GM23248 (cell line): ENCODE data around the gene TIRAP. TPM values are rescaled to one million over a fixed set of nuclear protein-coding genes. Genes with fewer than 3 reads are reported as not detected.
"Not testable (repeated sequence)": the region's sequence is repeated elsewhere in the genome, so short reads cannot be mapped to it uniquely, and the experiment has no call there.

ENCODE experiments used
- DNase-seq: peaks from one replicate; pipeline ENCODE4 v3.0.0-alpha.2; 2015
- H2AFZ ChIP-seq: fragments of 200-600 bp; sonication (generic); 2 replicates; pipeline ENCODE4 v1.6.1; 2016; ENCODE audit warnings: antibody characterized with exemption
- H3F3A ChIP-seq: fragments of 200-600 bp; sonication (generic); 2 replicates; pipeline ENCODE4 v1.6.1; 2016; ENCODE audit warnings: mild to moderate bottlenecking, antibody characterized with exemption, mixed run types; ENCODE audit not compliant: insufficient read depth
- H3K27ac ChIP-seq: fragments of 200-600 bp; sonication (generic); 2 replicates; pipeline ENCODE4 v1.5.1; 2016; ENCODE audit warnings: mild to moderate bottlenecking
- H3K27me3 ChIP-seq: fragments of 200-600 bp; sonication (generic); replicated peaks from 2 replicates; pipeline ENCODE4 v1.6.1; 2016; ENCODE audit warnings: mild to moderate bottlenecking; ENCODE audit not compliant: insufficient read depth
- H3K36me3 ChIP-seq: fragments of 200-600 bp; sonication (generic); 2 replicates; pipeline ENCODE4 v1.6.1; 2016; ENCODE audit warnings: low read depth, mild to moderate bottlenecking
- H3K4me1 ChIP-seq: fragments of 200-600 bp; sonication (generic); 2 replicates; pipeline ENCODE4 v1.6.1; 2016; ENCODE audit warnings: mild to moderate bottlenecking; ENCODE audit not compliant: insufficient read depth
- H3K4me2 ChIP-seq: fragments of 200-600 bp; sonication (generic); one replicate; pipeline ENCODE4 v1.6.1; 2016; ENCODE audit warnings: mild to moderate bottlenecking; ENCODE audit not compliant: unreplicated experiment
- H3K4me3 ChIP-seq: fragments of 200-600 bp; sonication (generic); 2 replicates; pipeline ENCODE4 v1.5.1; 2016; ENCODE audit warnings: mild to moderate bottlenecking
- H3K79me2 ChIP-seq: fragments of 200-600 bp; sonication (generic); 2 replicates; pipeline ENCODE4 v1.6.1; 2016; ENCODE audit warnings: mild to moderate bottlenecking; ENCODE audit not compliant: insufficient read depth
- H3K9ac ChIP-seq: fragments of 200-600 bp; sonication (generic); 2 replicates; pipeline ENCODE4 v1.6.1; 2016; ENCODE audit warnings: mild to moderate bottlenecking
- H3K9me2 ChIP-seq: fragments of 200-600 bp; sonication (generic); 2 replicates; pipeline ENCODE4 v1.6.1; 2016; ENCODE audit warnings: mixed run types, mild to moderate bottlenecking, moderate library complexity; ENCODE audit not compliant: insufficient read depth
- H3K9me3 ChIP-seq: fragments of 200-600 bp; sonication (generic); one replicate; pipeline ENCODE4 v1.6.1; 2017; ENCODE audit warnings: low read depth
- H4K20me1 ChIP-seq: fragments of 200-600 bp; sonication (generic); 2 replicates; pipeline ENCODE4 v1.6.0; 2016; ENCODE audit not compliant: insufficient read depth
- EZH2 ChIP-seq: fragments of 200-600 bp; sonication (generic); IDR thresholded peaks from 2 replicates; pipeline ENCODE4 v1.6.1; 2018; ENCODE audit warnings: antibody characterized with exemption, mild to moderate bottlenecking; ENCODE audit not compliant: insufficient read depth, poor library complexity, severe bottlenecking
- EZH2phosphoT487 ChIP-seq: fragments of 200-600 bp; sonication (generic); IDR thresholded peaks from 2 replicates; pipeline ENCODE4 v1.6.1; 2018; ENCODE audit warnings: antibody characterized with exemption, moderate library complexity, mild to moderate bottlenecking, low read depth; ENCODE audit not compliant: insufficient read depth
- WGBS, 2 experiments: methylation state at CpG; one replicate each; pipeline ENCODE4 v1.1.6; 2015 to 2017; ENCODE audit warnings: low lambda C conversion rate in 2 of 2, low coverage in 1 of 2; ENCODE audit errors: missing lambda C conversion rate in 2 of 2; 5-methylcytosine and 5-hydroxymethylcytosine counted together
- in situ Hi-C: fragments of 300-500 bp; cut with MboI; formaldehyde crosslinking; loops from 2 replicates; pipeline ENCODE4 v1.15.0; 2020
- polyA plus RNA-seq: library from polyadenylated mRNA; unstranded; fragments of >200 nt; fragmentation: Nextera tagmentation; extraction: Ambion mirVana; gene quantifications from 2 replicates; pipeline ENCODE4 v1.2.1, GENCODE V29; 2016
- total RNA-seq: library from RNA; depleted of rRNA; stranded (reverse); fragments of >200 nt; shearing (Covaris generic); gene quantifications from 2 replicates; pipeline ENCODE4 v1.2.3, GENCODE V29; 2014

The TIRAP gene
- total and polyA plus RNA-seq, 2 experiments from 2014 or later, result 2.8 to 3.8 TPM

DNA sequence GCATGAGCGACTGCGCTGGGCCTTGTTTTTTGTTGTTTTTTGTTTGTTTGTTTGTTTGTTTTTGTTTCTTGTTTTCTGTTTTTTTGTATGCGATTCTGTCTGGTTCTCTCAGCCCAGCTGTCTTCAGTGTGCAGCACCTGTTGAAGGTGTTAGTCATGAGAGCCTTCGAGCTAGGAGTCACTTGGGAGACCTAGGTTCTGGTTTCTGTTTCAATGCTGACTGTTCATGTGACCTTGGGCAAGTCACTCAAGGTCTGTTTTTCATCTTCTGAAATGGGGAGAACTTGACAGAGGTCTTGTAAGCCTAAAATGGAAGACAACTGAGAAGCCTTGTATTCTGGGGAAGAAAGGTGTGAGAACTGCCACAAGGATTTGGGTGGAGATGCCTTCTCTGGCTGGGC, 22.8 kb downstream of the TIRAP start:
- no peaks in the 10 kb centered on the region for H3K9me3 ChIP-seq
- peaks cover 9% of the 10 kb centered on the region for H3F3A ChIP-seq
- H3K27ac ChIP-seq, result no peak overlapping the region
- no peaks in the 10 kb centered on the region for H3K9me2 ChIP-seq
- no peaks in the 10 kb centered on the region for H3K27me3 ChIP-seq
- DNase-seq, result no peak
- H2AFZ ChIP-seq, result no peak overlapping the region
- 98% methylated on average over 4 of the region's 4 CpGs for WGBS, 2 experiments
- H3K9ac ChIP-seq, result no peak overlapping the region
- H3K4me3 ChIP-seq, result no peak overlapping the region
- H3K4me1 ChIP-seq, result peaks cover 6% of the 10 kb centered on the region
- H4K20me1 ChIP-seq, result no peaks in the 10 kb centered on the region
- no peak overlapping the region for H3K4me2 ChIP-seq
- H3K36me3 ChIP-seq, result no peaks in the 10 kb centered on the region
- peaks cover 22% of the 10 kb centered on the region for H3K79me2 ChIP-seq
- TF ChIP-seq EZH2 (no peak), EZH2phosphoT487 (no peak)
- in situ Hi-C loops, result no loop called here

DNA sequence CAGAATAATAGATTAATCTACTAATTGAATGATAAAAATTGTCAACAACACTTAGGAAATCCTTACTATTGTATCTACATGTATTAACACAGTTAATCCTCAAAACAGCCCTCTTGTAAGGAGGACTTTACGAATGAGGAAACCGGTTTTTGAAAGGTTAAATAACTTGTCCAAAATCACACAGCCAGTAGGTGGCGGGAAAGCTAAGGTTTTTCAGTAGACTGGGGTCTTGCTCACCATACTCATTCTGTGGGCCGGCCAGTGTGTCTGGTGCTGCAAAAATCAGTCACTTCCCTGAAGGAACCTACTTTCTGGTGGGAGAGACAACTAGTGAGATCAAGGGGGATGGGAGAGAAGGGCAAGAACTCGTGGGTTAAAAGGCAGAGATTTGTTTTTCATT, 24.8 kb downstream of the TIRAP start:
- Histone ChIP-seq H4K20me1 (no peaks in the 10 kb centered on the region), H3K79me2 (peaks cover 13% of the 10 kb centered on the region), H3K27ac (no peak overlapping the region), H2AFZ (no peak overlapping the region), H3K36me3 (no peaks in the 10 kb centered on the region), H3K9me3 (no peaks in the 10 kb centered on the region), H3K4me2 (no peak overlapping the region), H3F3A (peaks cover 9% of the 10 kb centered on the region), H3K4me1 (peaks cover 6% of the 10 kb centered on the region), H3K4me3 (no peak overlapping the region), H3K9me2 (no peaks in the 10 kb centered on the region), H3K27me3 (no peaks in the 10 kb centered on the region), H3K9ac (no peak overlapping the region)
- TF ChIP-seq EZH2phosphoT487 (no peak), EZH2 (no peak)
- in situ Hi-C loops, result no loop called here
- peak; percentile 68 for DNase-seq
- WGBS, 2 experiments, result 47 to 49% methylated on average over 5 of the region's 5 CpGs

DNA sequence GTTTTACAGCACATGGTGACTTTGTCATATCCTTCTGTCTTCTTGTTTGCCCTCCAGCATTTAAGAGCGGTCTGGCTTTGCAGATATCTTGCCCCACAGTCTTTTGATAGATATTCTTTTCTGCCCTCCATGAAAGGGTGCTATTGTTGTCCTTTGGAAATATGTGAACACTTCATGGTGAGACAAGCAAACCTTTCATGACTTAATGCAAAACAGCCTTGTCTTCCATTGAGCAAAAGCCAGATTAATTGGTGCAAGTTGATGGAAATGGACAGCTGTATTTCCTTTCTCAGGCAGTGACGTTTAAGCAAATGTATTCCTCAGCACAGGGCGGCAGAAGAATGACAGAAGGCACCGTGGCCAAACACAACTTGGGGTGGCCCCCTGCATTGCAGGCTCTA, 25.4 kb downstream of the TIRAP start:
- Histone ChIP-seq H3F3A (peaks cover 9% of the 10 kb centered on the region), H3K79me2 (peaks cover 7% of the 10 kb centered on the region), H3K9ac (no peak overlapping the region), H3K4me2 (no peak overlapping the region), H3K9me2 (no peaks in the 10 kb centered on the region), H3K36me3 (no peaks in the 10 kb centered on the region), H3K27me3 (no peaks in the 10 kb centered on the region), H3K4me1 (peaks cover 6% of the 10 kb centered on the region), H3K27ac (no peak overlapping the region), H4K20me1 (no peaks in the 10 kb centered on the region), H3K9me3 (no peaks in the 10 kb centered on the region), H2AFZ (no peak overlapping the region), H3K4me3 (no peak overlapping the region)
- no peak for DNase-seq
- no peak for TF ChIP-seq EZH2
- TF ChIP-seq EZH2phosphoT487, result no peak
- WGBS, 2 experiments, result 61 to 63% methylated on average over 4 of the region's 4 CpGs
- in situ Hi-C loops, result no loop called here

DNA sequence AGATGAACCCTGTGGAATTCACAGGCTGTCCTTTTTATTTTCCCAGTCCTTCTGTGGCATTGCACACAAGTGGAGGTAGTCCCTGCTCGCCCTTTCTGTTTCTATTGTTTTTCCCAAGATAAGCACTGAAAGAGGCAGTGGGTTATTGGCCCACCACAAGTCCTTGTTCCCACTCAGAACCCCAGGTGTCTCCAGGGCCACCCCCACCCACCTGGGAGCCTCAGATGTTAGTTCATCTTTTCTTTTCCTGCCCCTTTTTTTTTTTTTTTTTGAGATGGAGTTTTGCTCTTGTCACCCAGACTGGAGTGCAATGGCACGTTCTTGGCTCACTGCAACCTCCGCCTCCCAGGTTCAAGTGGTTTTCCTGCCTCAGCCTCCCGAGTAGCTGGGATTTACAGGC, 25.9 kb downstream of the TIRAP start:
- H2AFZ ChIP-seq, H3F3A ChIP-seq, H4K20me1 ChIP-seq, H3K9me2 ChIP-seq, H3K9ac ChIP-seq, H3K4me2 ChIP-seq, in situ Hi-C loops, H3K79me2 ChIP-seq, H3K27ac ChIP-seq, H3K4me3 ChIP-seq, H3K27me3 ChIP-seq, H3K9me3 ChIP-seq, DNase-seq, H3K36me3 ChIP-seq: not testable (repeated sequence)
- 98 to 100% methylated on average over 3 to 4 of the region's 4 CpGs for WGBS, 2 experiments
- peaks cover 11% of the 10 kb centered on the region for H3K4me1 ChIP-seq

DNA sequence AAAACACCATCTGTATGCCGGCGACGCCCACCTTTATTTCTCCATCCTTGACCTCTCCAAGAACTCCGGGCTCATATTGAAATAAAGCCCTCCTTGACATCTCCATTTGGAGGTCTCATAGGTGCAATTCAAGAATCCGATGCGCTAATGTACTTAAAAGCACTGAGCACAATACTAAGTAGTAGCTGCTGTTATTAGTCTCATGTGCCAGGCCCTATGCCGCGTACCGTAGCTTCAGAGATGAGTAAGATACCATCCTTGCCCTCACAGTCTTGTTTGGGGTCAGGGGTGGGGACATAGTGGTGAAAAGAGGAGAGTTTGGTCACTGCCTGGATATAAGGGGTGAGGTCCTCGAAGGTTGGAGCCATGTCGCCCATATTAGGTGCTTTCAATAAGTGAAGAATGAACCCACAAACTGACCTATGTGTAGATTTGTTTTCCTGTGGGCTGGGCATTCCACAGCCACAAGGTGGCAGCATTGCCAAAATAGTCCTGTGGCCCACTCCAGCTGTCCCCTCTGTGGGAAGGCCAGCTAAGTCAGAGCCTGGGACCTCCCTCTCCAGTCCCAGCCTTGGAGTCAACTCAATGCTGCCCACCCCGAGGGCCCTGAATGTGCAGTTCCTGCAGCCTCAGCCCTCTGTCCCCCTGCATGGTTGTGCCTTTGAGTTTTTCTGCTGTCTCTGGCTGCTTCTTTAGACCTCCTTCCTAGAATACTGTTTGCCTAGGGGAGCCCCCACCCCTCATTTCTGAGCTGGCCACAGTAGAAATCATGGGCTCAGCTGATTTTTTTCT, 27.5 kb downstream of the TIRAP start:
- no peak for TF ChIP-seq EZH2phosphoT487
- no peak for TF ChIP-seq EZH2
- no peaks in the 10 kb centered on the region for H3K9me3 ChIP-seq
- no peak overlapping the region for H3K27ac ChIP-seq
- no peak overlapping the region for H2AFZ ChIP-seq
- H4K20me1 ChIP-seq, result no peaks in the 10 kb centered on the region
- peaks cover 4% of the 10 kb centered on the region for H3F3A ChIP-seq
- no peak overlapping the region for H3K9ac ChIP-seq
- no peaks in the 10 kb centered on the region for H3K9me2 ChIP-seq
- H3K4me3 ChIP-seq, result no peak overlapping the region
- in situ Hi-C loops, result no loop called here
- DNase-seq, result peak; percentile 83
- peaks cover 5% of the 10 kb centered on the region; the same call in 1 of the 2 replicates for H3K4me1 ChIP-seq
- H3K79me2 ChIP-seq, result peaks cover 6% of the 10 kb centered on the region
- H3K27me3 ChIP-seq, result no peaks in the 10 kb centered on the region
- H3K4me2 ChIP-seq, result no peak overlapping the region
- 70 to 72% methylated on average over 12 of the region's 12 CpGs for WGBS, 2 experiments
- no peaks in the 10 kb centered on the region for H3K36me3 ChIP-seq
